Activated CD4-positive, alpha-beta memory T cell treated with anti-CD3 and anti-CD28 coated beads for 36 hours (primary cell): ENCODE data around the gene MYL10. TPM values are rescaled to one million over a fixed set of nuclear protein-coding genes. Genes with fewer than 3 reads are reported as not detected.
"Not testable (repeated sequence)": the region's sequence is repeated elsewhere in the genome, so short reads cannot be mapped to it uniquely, and the experiment has no call there.

Source experiments
- CTCF ChIA-PET: fragments of 350-600 bp; sonication (Branson Sonifier 250); formaldehyde crosslinking; loops from one replicate; lab custom pipeline; 2021; ENCODE audit warnings: antibody characterized with exemption, inconsistent platforms; lab: Charles Lee
- POLR2A ChIA-PET: fragments of 350-600 bp; sonication (Branson Sonifier 250); formaldehyde crosslinking; loops from one replicate; lab custom pipeline; 2021; ENCODE audit warnings: antibody characterized with exemption; lab: Charles Lee
- DNase-seq: peaks from one replicate; pipeline ENCODE4 v3.0.0-alpha.2; 2020
- H3K27ac Mint-ChIP-seq: one replicate; pipeline ENCODE4 v1.8.0; 2021; ENCODE audit warnings: mixed read lengths
- H3K27me3 Mint-ChIP-seq: one replicate; pipeline ENCODE4 v1.8.0; 2021; ENCODE audit warnings: mixed read lengths
- H3K36me3 Mint-ChIP-seq: one replicate; pipeline ENCODE4 v1.8.0; 2021; ENCODE audit warnings: mixed read lengths
- H3K4me1 Mint-ChIP-seq: one replicate; pipeline ENCODE4 v1.8.0; 2021; ENCODE audit warnings: low read depth, mixed read lengths
- H3K4me3 Mint-ChIP-seq: one replicate; pipeline ENCODE4 v1.8.0; 2021; ENCODE audit warnings: mild to moderate bottlenecking, mixed read lengths
- H3K9me3 Mint-ChIP-seq: one replicate; pipeline ENCODE4 v1.8.0; 2021; ENCODE audit warnings: mixed read lengths
- intact Hi-C: fragments of 100-400 bp; cut with micrococcal nuclease; formaldehyde crosslinking; loops from one replicate; pipeline ENCODE4 v1.15.1; 2023
- total RNA-seq, 2 experiments: library from RNA; stranded (reverse); gene quantifications; one replicate each; pipeline ENCODE4 v1.2.3, GENCODE V29; 2021

Gene MYL10
- total RNA-seq, 2 experiments from 2014 or later, result not detected

- no peak overlapping the region for H3K27ac Mint-ChIP-seq
- ChIA-PET CTCF (interaction anchor here (0.9 kb wide), 1 partner anchor 12 kb away, joined by 4 read pairs; no protein-coding TSS in a partner anchor), POLR2A (no interaction called here)
- H3K9me3 Mint-ChIP-seq, result no peaks in the 10 kb centered on the region
- H3K27me3 Mint-ChIP-seq, result peaks cover 6% of the 10 kb centered on the region
- H3K36me3 Mint-ChIP-seq, result no peaks in the 10 kb centered on the region
- intact Hi-C loops, result no loop called here
- no peak overlapping the region for H3K4me3 Mint-ChIP-seq
- H3K4me1 Mint-ChIP-seq, result no peaks in the 10 kb centered on the region
- DNase-seq, result no peak
Measured at GRCh38 chr7:101614098-101614938, 14.8 kb downstream of the MYL10 start.

GRCh38 chr7:101612885-101613515 is 16.1 kb downstream of the MYL10 start:
- Mint-ChIP-seq H3K27ac (no peak overlapping the region), H3K4me3 (no peak overlapping the region), H3K36me3 (no peaks in the 10 kb centered on the region), H3K4me1 (no peaks in the 10 kb centered on the region), H3K27me3 (peaks cover 6% of the 10 kb centered on the region), H3K9me3 (no peaks in the 10 kb centered on the region)
- POLR2A ChIA-PET, result no interaction called here
- intact Hi-C loops, result no loop called here
- DNase-seq, result no peak
- CTCF ChIA-PET, result interaction anchor here (0.9 to 1.3 kb wide), 2 partner anchors 11 kb away, joined by 3 to 4 read pairs; no protein-coding TSS in a partner anchor

GRCh38 chr7:101608772-101609713 is 20.1 kb downstream of the MYL10 start:
- POLR2A ChIA-PET, result no interaction called here
- Mint-ChIP-seq H3K4me3 (no peak overlapping the region), H3K27ac (no peak overlapping the region), H3K36me3 (no peaks in the 10 kb centered on the region), H3K4me1 (no peaks in the 10 kb centered on the region), H3K9me3 (no peaks in the 10 kb centered on the region), H3K27me3 (peaks cover 6% of the 10 kb centered on the region)
- DNase-seq, result no peak
- CTCF ChIA-PET, result no interaction called here
- intact Hi-C loops, result no loop called here

- no peaks in the 10 kb centered on the region for H3K4me1 Mint-ChIP-seq
- intact Hi-C loops, result no loop called here
- no peaks in the 10 kb centered on the region for H3K9me3 Mint-ChIP-seq
- peaks cover 3% of the 10 kb centered on the region for H3K27me3 Mint-ChIP-seq
- H3K4me3 Mint-ChIP-seq, result no peak overlapping the region
- no peaks in the 10 kb centered on the region for H3K36me3 Mint-ChIP-seq
- no peak overlapping the region for H3K27ac Mint-ChIP-seq
- POLR2A ChIA-PET, result no interaction called here
- no peak for DNase-seq
- CTCF ChIA-PET, result no interaction called here
Measured at GRCh38 chr7:101606498-101606923, 22.6 kb downstream of the MYL10 start.

GRCh38 chr7:101605611-101606497 is 23.2 kb downstream of the MYL10 start:
- CTCF ChIA-PET, result interaction anchor here (0.7 kb wide), 1 partner anchor 83 kb away, joined by 3 read pairs; no protein-coding TSS in a partner anchor
- no peaks in the 10 kb centered on the region for H3K4me1 Mint-ChIP-seq
- no peaks in the 10 kb centered on the region for H3K36me3 Mint-ChIP-seq
- H3K9me3 Mint-ChIP-seq, result no peaks in the 10 kb centered on the region
- H3K4me3 Mint-ChIP-seq, result no peak overlapping the region
- no peak for DNase-seq
- H3K27ac Mint-ChIP-seq, result no peak overlapping the region
- intact Hi-C loops, result no loop called here
- peaks cover 2% of the 10 kb centered on the region for H3K27me3 Mint-ChIP-seq
- POLR2A ChIA-PET, result no interaction called here

- CTCF ChIA-PET, H3K9me3 Mint-ChIP-seq, H3K36me3 Mint-ChIP-seq, H3K4me3 Mint-ChIP-seq, H3K27me3 Mint-ChIP-seq, H3K27ac Mint-ChIP-seq, DNase-seq, intact Hi-C loops, POLR2A ChIA-PET, H3K4me1 Mint-ChIP-seq: not testable (repeated sequence)
Measured at GRCh38 chr7:101604934-101605332, 24.2 kb downstream of the MYL10 start.

- H3K27me3 Mint-ChIP-seq, result no peaks in the 10 kb centered on the region
- no peaks in the 10 kb centered on the region for H3K4me1 Mint-ChIP-seq
- ChIA-PET CTCF (interaction anchor here (1.4 to 4.7 kb wide), 4 partner anchors 42 to 667 kb away, joined by 4 to 29 read pairs (median 14); no protein-coding TSS in a partner anchor), POLR2A (no interaction called here)
- no peaks in the 10 kb centered on the region for H3K9me3 Mint-ChIP-seq
- intact Hi-C loops, result no loop called here
- DNase-seq, result no peak
- no peak overlapping the region for H3K27ac Mint-ChIP-seq
- H3K36me3 Mint-ChIP-seq, result no peaks in the 10 kb centered on the region
- no peak overlapping the region for H3K4me3 Mint-ChIP-seq
Measured at GRCh38 chr7:101604331-101604933, 24.7 kb downstream of the MYL10 start.

GRCh38 chr7:101602484-101603241 is 26.4 kb downstream of the MYL10 start:
- Mint-ChIP-seq H3K27me3 (no peaks in the 10 kb centered on the region), H3K36me3 (no peaks in the 10 kb centered on the region), H3K4me1 (no peaks in the 10 kb centered on the region), H3K9me3 (no peaks in the 10 kb centered on the region), H3K27ac (no peak overlapping the region), H3K4me3 (no peak overlapping the region)
- ChIA-PET POLR2A (no interaction called here), CTCF (interaction anchor here (0.6 to 4.7 kb wide), 17 partner anchors 11 to 669 kb away, joined by 3 to 29 read pairs (median 4); no protein-coding TSS in a partner anchor)
- intact Hi-C loops, result loop anchor here (1.0 kb wide), 2 partner anchors 634 to 670 kb away; no protein-coding TSS in a partner anchor
- DNase-seq, result peak; percentile 80

GRCh38 chr7:101602082-101602481 is 27.0 kb downstream of the MYL10 start:
- Mint-ChIP-seq H3K4me1 (no peaks in the 10 kb centered on the region), H3K4me3 (no peak overlapping the region), H3K36me3 (no peaks in the 10 kb centered on the region), H3K9me3 (no peaks in the 10 kb centered on the region), H3K27ac (no peak overlapping the region), H3K27me3 (no peaks in the 10 kb centered on the region)
- POLR2A ChIA-PET, result no interaction called here
- intact Hi-C loops, result loop anchor here (1.0 kb wide), 2 partner anchors 634 to 670 kb away; no protein-coding TSS in a partner anchor
- CTCF ChIA-PET, result interaction anchor here (0.7 to 4.7 kb wide), 11 partner anchors 11 to 669 kb away, joined by 3 to 29 read pairs (median 5); no protein-coding TSS in a partner anchor
- DNase-seq, result no peak

GRCh38 chr7:101599787-101600186 is 29.3 kb downstream of the MYL10 start:
- Mint-ChIP-seq H3K27ac (no peak overlapping the region), H3K9me3 (no peaks in the 10 kb centered on the region), H3K4me1 (no peaks in the 10 kb centered on the region), H3K4me3 (no peak overlapping the region), H3K36me3 (no peaks in the 10 kb centered on the region), H3K27me3 (no peaks in the 10 kb centered on the region)
- ChIA-PET POLR2A (no interaction called here), CTCF (interaction anchor here (4.7 kb wide), 1 partner anchor 672 kb away, joined by 29 read pairs; no protein-coding TSS in a partner anchor)
- no peak for DNase-seq
- intact Hi-C loops, result no loop called here
